ENCODE measurements around the gene SMCO3. TPM values are rescaled to one million over a fixed set of nuclear protein-coding genes. Genes with fewer than 3 reads are reported as not detected.

SMCO3 gene
- total RNA-seq, 6 donors from 2014 or later: 0.33 to 3.1 (median 1.1) TPM

- Histone ChIP-seq H3K4me3 (peak overlapping the region in 1 of 4 donors; percentile 27), H3K27ac (peak overlapping the region; percentile 21 to 79 (median 37)), H3K9me3 (no peaks in the 10 kb centered on the region), H3K4me1 (peaks cover 24 to 54% (median 34%) of the 10 kb centered on the region in 4 donors), H3K36me3 (no peaks in the 10 kb centered on the region), H3K27me3 (no peaks in the 10 kb centered on the region)
- ATAC-seq (ENCODE audit: low FRiP score in 2 of 2) (peak; percentile 75 to 80), DNase-seq (peak in 1 of 2 donors; percentile 48)
- no peak for TF ChIP-seq POLR2A (IDR thresholded peaks at IDR 0.05)
- TF ChIP-seq, protein P1, sequence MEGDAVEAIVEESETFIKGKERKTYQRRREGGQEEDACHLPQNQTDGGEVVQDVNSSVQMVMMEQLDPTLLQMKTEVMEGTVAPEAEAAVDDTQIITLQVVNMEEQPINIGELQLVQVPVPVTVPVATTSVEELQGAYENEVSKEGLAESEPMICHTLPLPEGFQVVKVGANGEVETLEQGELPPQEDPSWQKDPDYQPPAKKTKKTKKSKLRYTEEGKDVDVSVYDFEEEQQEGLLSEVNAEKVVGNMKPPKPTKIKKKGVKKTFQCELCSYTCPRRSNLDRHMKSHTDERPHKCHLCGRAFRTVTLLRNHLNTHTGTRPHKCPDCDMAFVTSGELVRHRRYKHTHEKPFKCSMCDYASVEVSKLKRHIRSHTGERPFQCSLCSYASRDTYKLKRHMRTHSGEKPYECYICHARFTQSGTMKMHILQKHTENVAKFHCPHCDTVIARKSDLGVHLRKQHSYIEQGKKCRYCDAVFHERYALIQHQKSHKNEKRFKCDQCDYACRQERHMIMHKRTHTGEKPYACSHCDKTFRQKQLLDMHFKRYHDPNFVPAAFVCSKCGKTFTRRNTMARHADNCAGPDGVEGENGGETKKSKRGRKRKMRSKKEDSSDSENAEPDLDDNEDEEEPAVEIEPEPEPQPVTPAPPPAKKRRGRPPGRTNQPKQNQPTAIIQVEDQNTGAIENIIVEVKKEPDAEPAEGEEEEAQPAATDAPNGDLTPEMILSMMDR (IDR thresholded peaks at IDR 0.05): no peak
- peak; percentile 51 to 80 for TF ChIP-seq POLR2AphosphoS5 (IDR thresholded peaks at IDR 0.05)
- TF ChIP-seq EP300 (IDR thresholded peaks at IDR 0.05): peak in 2 of 4 donors; percentile 31 to 87
- 40 to 41% methylated on average over 3 of the region's 3 CpGs for WGBS, 2 donors
Measured at GRCh38 chr12:14841761-14842160, 27.8 kb upstream of the SMCO3 start.

DNA sequence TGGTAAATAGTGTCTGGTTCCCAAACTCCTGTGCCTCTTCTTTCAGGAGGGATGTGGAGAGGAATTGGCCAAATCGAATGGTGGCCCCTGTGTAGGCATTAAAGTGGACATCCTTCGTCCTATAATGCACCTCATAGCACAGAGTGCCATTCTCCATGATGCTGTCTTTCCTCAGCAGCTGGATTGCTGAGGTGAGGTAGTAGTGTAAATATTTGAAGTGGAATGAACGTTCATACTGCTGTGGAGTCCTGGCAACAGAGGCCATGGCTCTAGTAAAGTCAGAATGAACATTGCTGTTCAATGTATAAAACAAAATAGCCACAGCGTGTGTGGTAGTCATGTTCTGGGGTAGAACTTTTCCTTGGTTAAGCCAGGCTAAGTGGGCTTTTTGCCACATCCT is 26.6 kb upstream of the SMCO3 start:
- Histone ChIP-seq H3K27me3 (no peaks in the 10 kb centered on the region), H3K4me3 (no peak overlapping the region), H3K9me3 (no peaks in the 10 kb centered on the region), H3K36me3 (no peaks in the 10 kb centered on the region), H3K27ac (peak overlapping the region in 1 of 4 donors; percentile 79), H3K4me1 (peaks cover 19 to 48% (median 23%) of the 10 kb centered on the region in 4 donors)
- DNase-seq (no peak), ATAC-seq (ENCODE audit: low FRiP score in 2 of 2) (no peak)
- WGBS, 2 donors: 78 to 81% methylated on average over 4 of the region's 4 CpGs
- TF ChIP-seq POLR2AphosphoS5 (IDR thresholded peaks at IDR 0.05) (no peak), EP300 (IDR thresholded peaks at IDR 0.05) (no peak), POLR2A (IDR thresholded peaks at IDR 0.05) (no peak)
- TF ChIP-seq, protein P1 (IDR thresholded peaks at IDR 0.05): no peak

DNA sequence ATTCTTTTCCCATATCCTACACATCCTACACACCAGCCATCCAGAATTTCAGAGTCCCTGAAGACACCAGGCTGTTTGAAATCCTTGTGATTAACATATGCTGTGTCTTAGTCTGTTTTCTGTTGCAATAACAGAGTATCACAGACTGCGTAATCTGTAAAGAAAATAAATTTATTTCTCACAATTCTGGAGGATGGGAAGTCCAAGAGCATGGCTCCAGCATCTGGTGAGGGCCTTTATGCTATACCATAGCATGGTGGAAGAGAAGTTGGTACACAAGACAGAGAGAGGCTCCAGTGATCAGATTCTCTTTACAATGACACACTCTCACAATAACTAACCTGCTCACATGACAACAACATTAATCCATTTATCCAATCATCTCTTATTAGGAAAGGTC is 25.3 kb upstream of the SMCO3 start:
- no peak for ATAC-seq (ENCODE audit: low FRiP score in 2 of 2)
- Histone ChIP-seq H3K4me3 (no peak overlapping the region), H3K4me1 (peaks cover 17 to 46% (median 22%) of the 10 kb centered on the region in 4 donors), H3K36me3 (no peaks in the 10 kb centered on the region), H3K27ac (no peak overlapping the region), H3K27me3 (no peaks in the 10 kb centered on the region), H3K9me3 (no peaks in the 10 kb centered on the region)
- TF ChIP-seq EP300 (IDR thresholded peaks at IDR 0.05) (no peak), POLR2AphosphoS5 (IDR thresholded peaks at IDR 0.05) (no peak), POLR2A (IDR thresholded peaks at IDR 0.05) (no peak)
- TF ChIP-seq, protein P1 (IDR thresholded peaks at IDR 0.05): no peak
- DNase-seq: no peak
- WGBS, 2 donors: 96 to 100% methylated on average over 1 of the region's 1 CpG

DNA sequence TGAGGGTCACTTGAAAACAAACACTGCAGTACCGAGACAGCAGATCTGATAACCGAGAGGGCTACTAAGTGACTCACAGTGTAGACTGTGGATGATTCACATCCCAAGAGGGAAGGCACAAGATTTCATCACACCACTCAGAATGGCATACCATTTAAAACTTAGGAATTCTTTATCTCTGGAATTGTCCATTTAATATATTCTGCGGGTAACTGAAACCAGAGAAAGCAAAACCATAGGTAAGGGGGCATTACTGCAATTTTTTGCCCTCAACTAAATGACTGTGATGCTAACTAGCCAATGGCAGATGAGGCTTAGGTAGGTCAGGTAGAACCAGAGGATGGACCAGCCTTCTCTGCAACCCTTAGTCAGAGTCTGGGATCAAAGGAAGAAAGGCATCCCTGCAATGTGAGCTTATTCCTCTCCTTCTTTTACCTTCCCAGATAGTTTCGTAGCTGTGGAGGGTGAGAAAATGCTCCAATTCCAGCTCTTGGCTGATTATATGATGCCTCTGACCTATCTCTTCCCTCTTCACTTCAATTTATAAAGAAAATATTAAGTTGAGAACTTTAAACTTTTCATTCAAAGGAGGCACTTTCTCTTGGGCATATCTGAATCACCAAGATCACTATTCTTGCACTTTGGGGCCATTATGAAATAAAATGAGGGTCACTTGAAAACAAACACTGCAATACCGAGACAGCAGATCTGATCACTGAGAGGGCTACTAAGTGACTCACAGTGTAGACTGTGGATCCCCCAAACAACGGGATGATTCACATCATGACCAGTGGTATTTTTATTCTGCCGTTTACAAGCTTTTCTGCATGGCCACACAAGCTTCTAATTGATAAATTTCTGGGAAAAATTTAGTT is 22.6 kb upstream of the SMCO3 start:
- DNase-seq (no peak), ATAC-seq (ENCODE audit: low FRiP score in 2 of 2) (peak; percentile 46 to 92)
- Histone ChIP-seq H3K4me3 (no peak overlapping the region), H3K36me3 (no peaks in the 10 kb centered on the region), H3K4me1 (peaks cover 5 to 21% (median 12%) of the 10 kb centered on the region in 4 donors), H3K9me3 (no peaks in the 10 kb centered on the region), H3K27me3 (no peaks in the 10 kb centered on the region), H3K27ac (no peak overlapping the region)
- WGBS, 2 donors: 71 to 81% methylated on average over 7 of the region's 7 CpGs
- TF ChIP-seq POLR2AphosphoS5 (IDR thresholded peaks at IDR 0.05) (no peak), POLR2A (IDR thresholded peaks at IDR 0.05) (no peak), EP300 (IDR thresholded peaks at IDR 0.05) (no peak)
- TF ChIP-seq, protein P1 (IDR thresholded peaks at IDR 0.05): no peak

Data from upper lobe of left lung (tissue), 6 donors.